ENCODE measurements around the gene ALOX15. TPM values are rescaled to one million over a fixed set of nuclear protein-coding genes. Genes with fewer than 3 reads are reported as not detected.

The ALOX15 gene
- total RNA-seq: not detected

GRCh38 chr17:4641297-4642195, at the start of gene ALOX15:
Gene ALOX15 (minus strand): TSS chr17:4641678. CDS start chr17:4641651, 27 bp downstream.

GRCh38 chr17:4584101-4584916, 57.2 kb downstream of the ALOX15 start, which contains the start of gene SMTNL2:
Gene SMTNL2 (plus strand): TSS chr17:4584529. CDS start chr17:4584606, 77 bp downstream.

Small RNA genes lying within 50 kb of the gene (small RNA-seq; reads per million reads assigned to genes)
- 0 reads per million in 2 donors for gene RNU6-955P

Other genes with a start within 250 kb of the ALOX15 start
- gene SPNS3, start 207.7 kb downstream of the ALOX15 start, total RNA-seq: not detected
- gene SPNS2, start 142.8 kb downstream of the ALOX15 start, total RNA-seq: not detected
- 10 to 100 TPM; 51.3 to 96.9 TPM for gene MYBBP1A, start 86.3 kb downstream of the ALOX15 start, total RNA-seq
- not detected for gene GGT6, start 81.1 kb downstream of the ALOX15 start, total RNA-seq
- not detected for gene SMTNL2, start 57.1 kb downstream of the ALOX15 start, total RNA-seq
- gene PELP1, start 62.5 kb upstream of the ALOX15 start, total RNA-seq: 10 to 100 TPM; 24.4 to 31.6 TPM
- gene ARRB2, start 69.0 kb upstream of the ALOX15 start, total RNA-seq: 1 to 10 TPM; 8.3 to 9.7 TPM
- 10 to 100 TPM; 17.0 to 18.2 TPM for gene MED11, start 89.8 kb upstream of the ALOX15 start, total RNA-seq
- gene ZMYND15, start 98.2 kb upstream of the ALOX15 start, total RNA-seq: under 1 TPM; under 0.01 to 0.69 TPM
- gene CXCL16, start 98.2 kb upstream of the ALOX15 start, total RNA-seq: 1 to 10 TPM; 1.7 to 6.5 TPM
- gene TM4SF5, start 130.2 kb upstream of the ALOX15 start, total RNA-seq: not detected
- gene VMO1, start 144.7 kb upstream of the ALOX15 start, total RNA-seq: not detected
- gene GLTPD2, start 147.3 kb upstream of the ALOX15 start, total RNA-seq: not detected
- 100 to 1,000 TPM; 137 to 165 TPM for gene PSMB6, start 154.5 kb upstream of the ALOX15 start, total RNA-seq
- gene PLD2, start 165.5 kb upstream of the ALOX15 start, total RNA-seq: 10 to 100 TPM in 1 of 2 donors, 1 to 10 TPM in 1; 8.9 to 10.3 TPM
- 10 to 100 TPM; 37.6 to 40.6 TPM for gene MINK1, start 191.7 kb upstream of the ALOX15 start, total RNA-seq